ENCODE results near the gene OTULINL.

DNA sequence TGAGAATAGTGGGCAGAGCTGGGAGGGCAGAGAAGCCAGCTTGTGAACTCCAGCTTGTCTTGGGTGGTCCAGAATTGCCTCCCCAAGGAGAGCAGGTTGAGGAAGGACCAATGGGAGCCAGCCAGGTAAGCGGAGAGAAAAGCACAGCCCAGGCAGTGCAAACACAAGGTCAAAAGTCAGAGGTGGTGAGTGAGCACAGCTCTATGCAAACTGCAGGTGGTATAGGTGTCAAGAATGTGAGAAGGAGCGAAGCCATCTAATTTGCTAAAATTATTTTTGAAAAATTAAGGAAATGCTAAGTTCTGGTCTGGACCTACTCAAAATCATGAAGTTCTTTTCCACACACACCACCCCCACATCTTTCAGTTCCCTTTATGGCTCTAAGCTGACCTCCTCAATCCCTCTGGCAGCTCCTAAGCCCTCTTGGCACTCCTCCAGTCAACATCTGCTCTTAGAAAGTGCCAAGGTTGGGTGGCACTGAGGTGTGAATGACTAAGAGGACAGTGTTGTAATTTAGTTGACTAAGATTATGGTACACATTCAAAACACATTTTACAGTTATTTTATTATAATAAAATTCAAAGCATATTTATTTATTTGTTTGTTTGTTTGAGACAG, 6.6 kb upstream of the OTULINL start:
- TF ChIP-seq, protein P1, sequence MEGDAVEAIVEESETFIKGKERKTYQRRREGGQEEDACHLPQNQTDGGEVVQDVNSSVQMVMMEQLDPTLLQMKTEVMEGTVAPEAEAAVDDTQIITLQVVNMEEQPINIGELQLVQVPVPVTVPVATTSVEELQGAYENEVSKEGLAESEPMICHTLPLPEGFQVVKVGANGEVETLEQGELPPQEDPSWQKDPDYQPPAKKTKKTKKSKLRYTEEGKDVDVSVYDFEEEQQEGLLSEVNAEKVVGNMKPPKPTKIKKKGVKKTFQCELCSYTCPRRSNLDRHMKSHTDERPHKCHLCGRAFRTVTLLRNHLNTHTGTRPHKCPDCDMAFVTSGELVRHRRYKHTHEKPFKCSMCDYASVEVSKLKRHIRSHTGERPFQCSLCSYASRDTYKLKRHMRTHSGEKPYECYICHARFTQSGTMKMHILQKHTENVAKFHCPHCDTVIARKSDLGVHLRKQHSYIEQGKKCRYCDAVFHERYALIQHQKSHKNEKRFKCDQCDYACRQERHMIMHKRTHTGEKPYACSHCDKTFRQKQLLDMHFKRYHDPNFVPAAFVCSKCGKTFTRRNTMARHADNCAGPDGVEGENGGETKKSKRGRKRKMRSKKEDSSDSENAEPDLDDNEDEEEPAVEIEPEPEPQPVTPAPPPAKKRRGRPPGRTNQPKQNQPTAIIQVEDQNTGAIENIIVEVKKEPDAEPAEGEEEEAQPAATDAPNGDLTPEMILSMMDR (conservative IDR thresholded peaks at IDR 0.05; ENCODE audit: low read length), result no peak
- TF ChIP-seq EZH2phosphoT487 (IDR thresholded peaks at IDR 0.05; ENCODE audit: borderline replicate concordance, low read depth, low read length), result no peak
